ENCODE measurements around the gene CDRT15. TPM values are rescaled to one million over a fixed set of nuclear protein-coding genes. Genes with fewer than 3 reads are reported as not detected.

Gene CDRT15
- total and polyA plus RNA-seq, 9 donors: not detected

DNA sequence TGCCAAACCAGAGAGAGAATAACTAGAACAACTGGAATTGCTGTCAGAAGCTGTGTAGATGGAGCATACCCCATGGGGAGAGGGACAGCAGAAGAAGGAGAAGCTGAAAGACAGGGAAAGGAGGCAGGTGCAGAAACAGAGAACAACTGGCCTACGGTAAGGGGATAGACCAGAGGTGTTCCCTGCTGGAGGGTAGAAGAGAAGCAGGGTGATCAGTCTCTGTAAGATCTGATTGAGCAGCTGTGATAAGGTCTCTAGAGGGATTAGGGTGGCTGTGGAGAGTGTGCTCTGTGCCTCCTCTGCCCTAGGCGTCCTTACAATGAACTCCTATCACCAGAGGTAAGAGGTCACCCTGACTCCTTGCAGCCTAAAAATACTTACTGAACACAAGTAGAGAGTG lies 33.8 kb upstream of the CDRT15 start:
- no peaks in the 10 kb centered on the region for H3K27me3 ChIP-seq
- DNase-seq: no peak
- intact Hi-C loops (cut with DNase I): no loop called here
- H3K4me3 ChIP-seq: no peak overlapping the region
- TF ChIP-seq, protein P1, sequence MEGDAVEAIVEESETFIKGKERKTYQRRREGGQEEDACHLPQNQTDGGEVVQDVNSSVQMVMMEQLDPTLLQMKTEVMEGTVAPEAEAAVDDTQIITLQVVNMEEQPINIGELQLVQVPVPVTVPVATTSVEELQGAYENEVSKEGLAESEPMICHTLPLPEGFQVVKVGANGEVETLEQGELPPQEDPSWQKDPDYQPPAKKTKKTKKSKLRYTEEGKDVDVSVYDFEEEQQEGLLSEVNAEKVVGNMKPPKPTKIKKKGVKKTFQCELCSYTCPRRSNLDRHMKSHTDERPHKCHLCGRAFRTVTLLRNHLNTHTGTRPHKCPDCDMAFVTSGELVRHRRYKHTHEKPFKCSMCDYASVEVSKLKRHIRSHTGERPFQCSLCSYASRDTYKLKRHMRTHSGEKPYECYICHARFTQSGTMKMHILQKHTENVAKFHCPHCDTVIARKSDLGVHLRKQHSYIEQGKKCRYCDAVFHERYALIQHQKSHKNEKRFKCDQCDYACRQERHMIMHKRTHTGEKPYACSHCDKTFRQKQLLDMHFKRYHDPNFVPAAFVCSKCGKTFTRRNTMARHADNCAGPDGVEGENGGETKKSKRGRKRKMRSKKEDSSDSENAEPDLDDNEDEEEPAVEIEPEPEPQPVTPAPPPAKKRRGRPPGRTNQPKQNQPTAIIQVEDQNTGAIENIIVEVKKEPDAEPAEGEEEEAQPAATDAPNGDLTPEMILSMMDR (IDR thresholded peaks at IDR 0.05): no peak
- TF ChIP-seq POLR2A (IDR thresholded peaks at IDR 0.05): no peak
- TF ChIP-seq EP300 (IDR thresholded peaks at IDR 0.05): no peak
- H3K4me1 ChIP-seq (ENCODE audit: insufficient read depth): no peaks in the 10 kb centered on the region
- no peaks in the 10 kb centered on the region for H3K9me3 ChIP-seq
- H3K27ac ChIP-seq: no peak overlapping the region
- H3K36me3 ChIP-seq: no peaks in the 10 kb centered on the region
- 75 to 78% (median 76%) methylated on average over 2 of the region's 2 CpGs for WGBS, 3 donors

DNA sequence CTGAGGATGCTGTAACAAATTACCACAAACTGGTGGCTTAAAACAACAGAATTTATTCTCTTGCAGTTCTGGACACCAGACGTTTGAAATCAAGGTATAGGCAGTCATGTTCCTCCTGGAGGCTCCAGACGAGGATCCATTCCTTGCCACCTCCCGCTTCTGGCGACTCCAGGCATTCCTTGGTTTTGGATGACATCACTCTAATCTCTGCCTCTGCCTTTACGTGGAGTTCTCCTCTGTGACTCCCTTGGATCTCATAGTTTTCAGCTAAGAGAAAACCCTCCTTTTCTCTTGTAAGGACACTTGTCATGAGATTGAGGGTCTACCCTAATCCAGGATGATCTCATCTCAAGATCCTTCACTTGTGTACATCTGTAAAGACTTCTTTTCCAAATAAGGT lies 32.8 kb upstream of the CDRT15 start:
- TF ChIP-seq POLR2A (IDR thresholded peaks at IDR 0.05) (no peak), EP300 (IDR thresholded peaks at IDR 0.05) (no peak)
- TF ChIP-seq, protein P1 (IDR thresholded peaks at IDR 0.05): no peak
- intact Hi-C loops (cut with DNase I): no loop called here
- Histone ChIP-seq H3K36me3 (no peaks in the 10 kb centered on the region), H3K4me1 (ENCODE audit: insufficient read depth) (no peaks in the 10 kb centered on the region), H3K27me3 (no peaks in the 10 kb centered on the region), H3K4me3 (no peak overlapping the region), H3K27ac (no peak overlapping the region), H3K9me3 (no peaks in the 10 kb centered on the region)
- WGBS, 3 donors: 41 to 53% (median 52%) methylated on average over 5 of the region's 5 CpGs
- no peak for DNase-seq

DNA sequence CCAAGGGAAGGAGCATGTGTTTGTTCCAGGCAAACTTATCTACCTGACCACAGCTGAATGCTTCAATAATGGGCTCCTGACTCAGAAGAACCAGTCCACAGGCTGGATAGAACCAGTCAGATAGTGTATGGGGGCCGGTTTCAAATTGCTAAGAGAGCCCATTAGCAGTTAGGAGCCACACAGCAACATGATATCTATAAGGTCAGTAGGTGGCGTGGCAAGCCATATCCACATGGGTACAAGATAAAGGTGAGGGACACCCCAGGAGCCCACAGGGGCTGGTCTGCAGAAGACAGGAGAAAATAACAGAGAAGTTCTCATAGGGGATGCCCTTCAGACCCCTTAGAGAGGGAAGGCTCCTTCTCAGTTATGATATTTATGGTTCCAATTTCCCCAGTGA lies 31.6 kb upstream of the CDRT15 start:
- Histone ChIP-seq H3K27ac (no peak overlapping the region), H3K36me3 (no peaks in the 10 kb centered on the region), H3K4me1 (ENCODE audit: insufficient read depth) (no peaks in the 10 kb centered on the region), H3K9me3 (no peaks in the 10 kb centered on the region), H3K27me3 (no peaks in the 10 kb centered on the region), H3K4me3 (no peak overlapping the region)
- intact Hi-C loops (cut with DNase I): no loop called here
- 68 to 83% (median 76%) methylated on average over 2 of the region's 2 CpGs for WGBS, 3 donors
- no peak for TF ChIP-seq EP300 (IDR thresholded peaks at IDR 0.05)
- no peak for TF ChIP-seq POLR2A (IDR thresholded peaks at IDR 0.05)
- TF ChIP-seq, protein P1 (IDR thresholded peaks at IDR 0.05): no peak
- DNase-seq: no peak

DNA sequence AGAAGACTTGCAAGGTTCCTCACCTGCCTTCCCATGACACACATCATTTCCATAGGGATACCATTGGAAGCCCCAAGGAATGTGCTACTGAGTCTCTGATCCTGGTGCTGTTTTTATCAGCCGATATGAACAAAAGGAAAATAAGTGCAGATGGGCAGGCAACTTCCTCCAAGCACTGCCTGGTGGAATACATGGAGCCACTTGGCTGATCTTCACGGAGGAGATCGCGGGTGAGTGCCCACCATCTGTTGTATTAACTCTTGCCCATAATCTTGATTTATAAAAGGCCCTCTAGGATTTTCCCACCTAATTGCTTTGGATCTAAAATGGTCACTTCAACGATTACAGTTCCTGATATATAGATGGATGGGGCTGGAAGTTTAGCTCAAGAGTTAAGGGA lies 24.7 kb upstream of the CDRT15 start:
- Histone ChIP-seq H3K36me3 (no peaks in the 10 kb centered on the region), H3K4me1 (ENCODE audit: insufficient read depth) (no peaks in the 10 kb centered on the region), H3K27ac (no peak overlapping the region), H3K4me3 (no peak overlapping the region), H3K27me3 (no peaks in the 10 kb centered on the region), H3K9me3 (no peaks in the 10 kb centered on the region)
- 89 to 95% (median 92%) methylated on average over 5 of the region's 5 CpGs for WGBS, 3 donors
- no peak for DNase-seq
- TF ChIP-seq EP300 (IDR thresholded peaks at IDR 0.05) (no peak), POLR2A (IDR thresholded peaks at IDR 0.05) (no peak)
- TF ChIP-seq, protein P1 (IDR thresholded peaks at IDR 0.05): no peak
- intact Hi-C loops (cut with DNase I): no loop called here

DNA sequence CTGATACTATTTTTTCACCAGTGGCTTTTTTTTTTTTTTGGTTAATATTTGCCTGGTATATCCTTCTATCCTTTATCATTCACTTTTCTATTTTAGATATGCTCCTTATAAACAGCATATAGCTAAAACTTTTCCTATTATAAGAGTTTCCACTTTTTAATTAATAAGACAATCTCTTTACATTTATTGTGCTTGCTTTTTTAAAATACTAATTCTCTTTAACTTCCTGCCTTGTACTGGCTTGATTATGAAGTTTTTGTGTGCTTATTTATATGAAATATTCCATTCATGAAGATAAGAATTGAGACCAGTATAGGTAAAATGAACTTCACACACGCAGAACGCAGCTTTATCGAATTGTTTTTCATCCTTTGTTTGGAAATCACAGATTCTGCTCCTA lies 9.0 kb upstream of the CDRT15 start:
- Histone ChIP-seq H3K4me1 (ENCODE audit: insufficient read depth) (no peaks in the 10 kb centered on the region), H3K9me3 (no peaks in the 10 kb centered on the region), H3K4me3 (no peak overlapping the region), H3K27me3 (no peaks in the 10 kb centered on the region), H3K36me3 (no peaks in the 10 kb centered on the region), H3K27ac (no peak overlapping the region)
- DNase-seq: no peak
- TF ChIP-seq, protein P1 (IDR thresholded peaks at IDR 0.05): no peak
- no peak for TF ChIP-seq EP300 (IDR thresholded peaks at IDR 0.05)
- no peak for TF ChIP-seq POLR2A (IDR thresholded peaks at IDR 0.05)
- WGBS, 3 donors: 78 to 86% (median 80%) methylated on average over 3 of the region's 3 CpGs
- intact Hi-C loops (cut with DNase I): no loop called here

Measured in ovary (tissue), 9 donors.